ENCODE measurements around the gene JDP2. TPM values are rescaled to one million over a fixed set of nuclear protein-coding genes. Genes with fewer than 3 reads are reported as not detected.
"Not testable (repeated sequence)": the region's sequence is repeated elsewhere in the genome, so short reads cannot be mapped to it uniquely, and the experiment has no call there.

JDP2 gene, protein sequence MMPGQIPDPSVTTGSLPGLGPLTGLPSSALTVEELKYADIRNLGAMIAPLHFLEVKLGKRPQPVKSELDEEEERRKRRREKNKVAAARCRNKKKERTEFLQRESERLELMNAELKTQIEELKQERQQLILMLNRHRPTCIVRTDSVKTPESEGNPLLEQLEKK
- total RNA-seq: 43.2 TPM

DNA sequence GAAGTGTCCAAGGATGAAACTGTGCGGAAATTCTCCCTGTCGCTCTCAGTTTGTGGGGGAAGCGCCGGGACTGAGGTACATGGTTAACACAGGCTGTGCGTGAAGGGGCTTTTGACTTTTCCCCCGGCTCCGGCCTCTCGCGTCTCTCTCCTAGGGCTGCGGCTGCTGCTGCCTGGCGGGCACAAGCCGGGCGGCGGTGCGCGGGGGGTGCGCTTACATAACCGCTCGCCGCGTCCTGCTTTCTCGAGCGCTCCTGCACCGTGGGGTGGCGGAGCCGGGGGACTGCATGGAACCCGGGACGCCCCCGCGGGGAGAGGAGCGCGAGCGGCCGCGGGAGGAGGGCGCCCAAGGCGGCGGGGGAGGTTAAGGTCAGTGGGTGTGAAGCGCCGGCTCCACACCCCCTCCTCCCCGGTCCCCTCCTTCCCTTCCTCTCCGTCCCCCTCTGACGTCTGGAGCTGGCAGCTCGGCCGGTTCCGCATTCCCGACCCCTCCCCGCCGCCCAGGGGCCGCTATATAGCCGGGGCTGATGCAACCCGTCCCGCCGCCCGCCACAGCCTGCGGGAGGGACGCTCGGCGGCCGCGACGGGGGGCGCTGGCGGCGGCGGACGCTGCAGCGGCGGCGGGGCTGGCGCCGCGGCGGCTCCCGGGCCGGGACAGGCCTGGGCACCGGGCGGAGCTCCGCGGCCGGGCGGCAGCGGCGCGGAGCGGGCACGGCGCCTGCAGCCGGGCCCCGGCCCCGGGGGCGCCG is at the start of gene JDP2:
Gene JDP2, plus strand, starts transcription at position 541 of the 748 bp plus-strand sequence. CDS start 9,899 bp downstream, outside the sequence.
- DNase-seq (ENCODE audit: low spot score): peak; percentile 95

DNA sequence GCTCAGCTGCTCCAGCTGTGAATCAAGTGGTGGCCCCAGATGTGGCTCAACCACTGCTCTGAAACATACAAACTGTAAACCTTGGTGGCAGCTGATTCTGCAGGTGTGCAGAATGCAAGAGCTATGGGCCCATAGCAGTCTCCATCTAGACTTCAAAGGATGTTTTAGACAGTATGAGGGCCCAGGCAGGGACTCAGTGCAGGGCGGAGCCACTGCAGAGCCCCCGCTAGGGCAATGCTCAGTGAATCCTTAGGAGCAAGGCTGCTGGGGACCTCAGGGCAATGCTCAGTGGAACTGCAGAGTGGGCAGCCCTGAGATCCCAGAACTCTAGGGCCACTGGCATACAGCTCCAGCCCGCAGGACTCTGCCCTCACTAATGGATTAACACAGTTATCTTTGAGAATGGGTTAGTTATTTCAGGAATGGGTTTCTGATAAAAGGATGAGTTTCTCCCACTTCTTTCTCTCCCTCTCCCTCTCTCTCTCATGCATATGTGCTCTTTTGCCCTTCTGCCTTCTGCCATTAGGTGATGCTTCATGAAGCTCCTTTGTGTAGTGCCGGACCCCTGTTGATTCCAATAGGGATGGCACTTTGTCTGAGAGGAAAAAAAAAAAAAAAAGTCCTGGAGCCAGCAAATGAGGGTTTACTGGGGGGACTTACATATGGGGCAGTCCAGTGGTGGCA is 48.4 kb upstream of the JDP2 start:
- DNase-seq (ENCODE audit: low spot score): peak; percentile 24

DNA sequence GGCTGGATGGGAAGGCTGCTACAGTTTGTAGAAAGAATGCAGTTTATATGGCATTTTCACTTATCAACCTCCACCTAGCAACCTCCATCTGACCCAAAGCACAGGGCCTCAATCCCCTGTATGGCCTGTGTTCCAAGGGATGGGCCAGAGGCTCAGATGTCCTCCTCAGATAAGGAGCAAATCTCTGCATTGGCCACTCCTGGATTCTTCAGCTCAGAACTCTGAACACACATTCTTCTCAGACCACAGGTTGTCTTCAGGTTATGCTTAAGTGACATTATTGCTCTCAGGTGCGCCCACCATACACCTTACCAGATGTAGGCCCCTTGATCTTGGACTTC is 47.9 kb upstream of the JDP2 start:
- DNase-seq (ENCODE audit: low spot score): peak; percentile 13

DNA sequence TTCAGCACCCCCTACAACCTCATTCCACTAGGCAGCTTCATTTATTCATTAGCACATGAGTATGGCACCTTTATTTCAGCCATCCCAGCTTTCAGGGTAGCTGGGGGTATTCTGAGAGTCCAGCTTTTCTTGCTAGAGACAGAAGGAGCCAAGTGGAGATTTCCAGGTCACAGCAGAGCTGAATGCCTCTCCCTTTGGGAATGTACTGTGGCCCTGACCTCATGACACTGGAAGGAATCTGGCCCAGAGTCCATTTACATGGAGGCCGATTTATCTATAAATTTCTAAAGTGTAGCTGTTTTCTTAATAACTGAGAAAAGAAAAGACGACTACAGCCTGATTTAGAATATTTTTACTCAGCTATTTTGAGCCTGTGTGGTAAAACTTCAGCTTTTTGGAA is 47.2 kb upstream of the JDP2 start:
- peak; percentile 20 for DNase-seq (ENCODE audit: low spot score)

DNA sequence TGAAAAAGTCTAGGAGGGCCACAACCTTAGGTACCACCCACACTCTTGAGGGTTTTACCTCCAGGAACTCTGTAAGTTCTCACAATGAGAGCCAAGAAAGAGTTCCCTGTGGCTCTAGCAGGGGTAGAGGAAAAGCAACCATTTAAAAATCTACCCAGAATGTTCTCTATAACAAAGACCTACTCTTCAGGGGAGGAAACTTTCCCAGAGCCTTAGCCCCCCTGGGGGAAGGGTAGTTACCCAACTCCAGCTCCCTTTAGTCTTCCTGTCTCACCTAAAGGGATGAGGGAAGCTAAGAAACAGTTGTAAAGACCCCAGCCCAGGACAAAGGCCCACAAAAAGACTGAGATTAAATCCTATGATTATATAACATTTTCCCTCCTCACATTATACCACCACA is 46.2 kb upstream of the JDP2 start:
- peak; percentile 5 for DNase-seq (ENCODE audit: low spot score)

DNA sequence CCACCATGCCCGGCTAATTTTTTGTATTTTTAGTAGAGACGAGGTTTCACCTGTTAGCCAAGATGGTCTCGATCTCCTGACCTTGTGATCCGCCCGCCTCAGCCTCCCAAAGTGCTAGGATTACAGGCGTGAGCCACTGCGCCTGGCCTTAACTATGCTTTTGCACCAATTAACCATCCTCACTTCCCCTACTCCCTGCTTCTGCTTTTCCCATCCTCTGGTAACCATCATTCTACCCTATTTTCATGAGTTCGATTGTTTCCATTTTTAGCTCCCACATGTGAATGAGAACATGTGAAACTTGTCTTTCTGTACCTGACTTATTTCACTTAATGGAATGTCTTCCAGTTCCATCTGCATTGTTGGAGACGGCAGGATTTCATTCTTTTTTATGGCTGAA is 44.6 kb upstream of the JDP2 start:
- DNase-seq (ENCODE audit: low spot score): not testable (repeated sequence)

DNA sequence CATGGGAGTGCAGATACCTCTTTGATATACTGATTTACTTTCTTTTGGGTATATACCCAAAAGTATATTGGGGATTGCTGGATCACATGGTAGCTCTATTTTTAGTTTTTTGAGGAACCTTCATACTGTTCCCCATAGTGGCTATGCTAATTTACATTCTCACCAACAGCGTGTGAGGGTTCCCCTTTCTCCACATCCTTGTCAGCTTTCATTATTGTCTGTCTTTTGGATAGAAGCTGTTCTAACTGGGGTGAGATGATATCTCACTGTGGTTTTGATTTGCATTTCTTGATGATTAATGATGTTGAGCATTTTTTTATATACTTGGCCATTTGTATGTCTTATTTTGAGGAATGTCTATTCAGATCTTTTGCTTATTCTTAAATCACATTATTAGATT is 44.1 kb upstream of the JDP2 start:
- no peak for DNase-seq (ENCODE audit: low spot score)

DNA sequence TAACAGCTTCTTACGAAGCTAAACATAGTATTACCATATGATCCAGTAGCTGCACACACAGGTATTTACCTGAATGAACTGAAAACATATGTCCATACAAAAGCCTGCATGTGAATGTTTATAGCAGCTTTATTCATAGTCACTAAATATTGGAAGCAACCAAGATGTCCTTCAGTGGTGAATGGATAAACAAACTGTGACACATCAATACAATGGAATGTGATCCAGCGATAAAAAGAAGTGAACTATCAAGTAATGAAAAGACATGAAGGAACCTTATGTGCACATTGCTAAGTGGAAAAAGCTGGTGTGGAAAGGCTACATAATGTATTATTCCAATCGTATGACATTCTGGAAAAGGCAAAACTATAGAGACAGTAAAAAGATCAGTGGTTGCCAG is 38.1 kb upstream of the JDP2 start:
- no peak for DNase-seq (ENCODE audit: low spot score)

DNA sequence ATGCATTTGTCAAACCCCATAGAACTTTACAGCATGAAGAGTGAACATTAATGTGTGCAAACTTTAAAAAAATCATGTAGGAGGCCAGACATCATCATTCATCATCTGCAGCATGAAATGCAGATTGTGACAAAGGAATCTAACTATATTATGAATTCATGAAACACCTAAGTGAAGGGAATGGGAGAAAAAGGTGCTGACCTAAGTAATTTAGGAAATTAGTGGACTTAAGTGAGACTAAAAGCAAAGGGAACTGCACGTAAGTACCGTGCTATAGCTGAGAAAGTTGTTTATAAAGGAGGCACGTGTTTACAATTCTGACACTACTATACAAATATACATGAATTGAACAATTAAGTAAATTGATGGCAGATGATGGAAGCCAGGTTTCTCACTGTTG is 37.6 kb upstream of the JDP2 start:
- no peak for DNase-seq (ENCODE audit: low spot score)

DNA sequence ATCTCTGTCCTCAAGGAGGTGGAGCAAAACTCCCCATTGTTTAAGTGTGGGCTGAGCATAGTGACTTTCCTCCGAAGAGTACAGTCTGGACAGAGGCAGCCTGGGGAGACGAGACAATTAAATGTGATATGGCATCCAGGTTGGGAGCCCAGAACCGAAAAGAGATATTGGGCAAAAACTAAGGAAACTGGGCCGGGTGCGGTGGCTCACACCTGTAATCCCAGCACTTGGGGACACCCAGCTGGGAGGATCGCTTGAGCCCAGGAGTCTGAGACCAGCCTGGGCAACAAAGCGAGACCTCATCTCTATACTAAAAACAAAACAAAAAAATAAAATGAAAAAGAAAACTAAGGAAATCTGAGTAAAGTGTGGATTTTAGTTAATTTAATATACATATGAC is 35.9 kb upstream of the JDP2 start:
- no peak for DNase-seq (ENCODE audit: low spot score)

DNA sequence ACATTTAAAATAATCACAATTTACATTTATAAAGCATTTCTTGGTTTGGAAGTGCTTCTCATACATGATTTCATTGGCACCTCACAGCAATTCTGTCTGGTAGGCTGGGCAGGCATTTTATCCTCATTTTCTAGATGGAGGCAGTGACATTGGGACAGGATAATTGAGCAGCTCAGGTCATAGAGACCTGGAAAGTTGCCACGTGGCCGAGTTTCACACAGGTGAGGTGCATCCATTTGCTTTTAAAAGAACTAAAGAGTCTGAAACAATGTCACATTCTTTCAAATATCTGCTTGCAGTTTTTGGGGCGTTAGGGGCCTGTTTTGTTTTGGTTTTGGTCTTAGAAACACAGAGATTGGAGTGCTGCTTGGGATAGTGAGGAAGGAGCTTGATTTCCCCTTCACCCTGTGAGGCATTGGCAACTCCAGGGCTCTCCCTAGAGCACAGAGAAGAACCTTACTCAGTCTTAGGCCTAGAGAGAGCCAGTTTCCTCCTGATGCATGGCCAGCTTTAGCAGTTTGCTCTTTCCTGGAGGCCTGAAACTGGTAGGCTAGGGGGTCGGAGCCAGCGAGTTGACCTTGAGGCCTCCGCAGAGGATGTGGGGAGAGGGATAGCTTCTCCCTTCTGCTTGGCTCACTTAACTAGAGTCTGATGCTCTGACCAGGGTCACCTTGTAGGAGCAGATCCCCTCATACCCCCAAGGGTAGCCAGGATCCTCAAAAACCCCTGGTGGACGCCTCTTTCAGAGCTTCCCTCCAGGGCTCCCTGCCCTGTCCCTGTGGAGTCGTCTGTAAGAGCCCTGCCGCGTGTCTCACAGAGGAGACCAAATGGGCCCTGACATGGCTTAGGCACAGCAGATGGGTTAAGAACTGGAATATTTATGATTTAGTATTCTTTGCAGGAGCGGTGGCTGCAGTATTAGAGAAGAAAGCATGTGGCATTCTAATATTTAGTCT is 34.9 kb upstream of the JDP2 start:
- no peak for DNase-seq (ENCODE audit: low spot score)

DNA sequence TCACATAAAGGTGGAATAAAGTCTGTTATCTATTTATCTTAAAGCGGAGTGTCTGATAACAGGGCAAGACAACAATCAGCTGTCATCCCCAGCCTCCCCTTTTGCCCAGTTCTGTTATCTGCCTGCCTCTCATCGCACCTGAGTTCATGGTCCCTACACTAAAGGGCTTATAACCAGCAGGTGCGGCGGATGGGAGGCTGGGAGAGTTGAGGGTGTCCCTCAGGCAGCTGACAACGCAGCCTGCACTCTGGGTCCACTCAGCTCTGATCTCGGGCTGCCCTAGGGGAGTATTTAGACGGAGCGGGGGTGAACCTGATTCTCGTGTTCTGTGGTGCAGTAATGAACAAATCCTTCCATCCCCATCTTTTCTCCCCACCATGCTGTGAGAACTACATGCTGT is 34.0 kb upstream of the JDP2 start:
- no peak for DNase-seq (ENCODE audit: low spot score)

DNA sequence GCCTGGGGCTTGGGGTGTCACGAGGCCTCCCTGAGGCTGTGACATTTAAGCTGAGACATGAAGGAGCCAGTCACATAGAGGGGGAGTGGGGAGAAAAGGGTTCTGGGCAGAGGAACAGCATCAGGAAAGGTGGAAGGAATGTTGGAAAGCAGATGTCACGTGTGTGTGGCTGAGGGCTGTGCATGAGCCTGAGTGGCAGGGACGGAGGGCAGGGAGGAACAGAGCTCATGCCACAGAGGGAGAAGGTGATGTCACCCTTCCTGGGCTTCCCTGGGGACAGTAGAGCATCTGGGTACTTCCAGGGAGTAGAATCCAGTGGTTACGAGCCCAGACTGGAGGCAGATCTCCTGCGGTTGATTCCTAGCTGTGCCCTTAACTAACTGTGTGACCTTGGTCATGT is 32.0 kb upstream of the JDP2 start:
- DNase-seq (ENCODE audit: low spot score): no peak

DNA sequence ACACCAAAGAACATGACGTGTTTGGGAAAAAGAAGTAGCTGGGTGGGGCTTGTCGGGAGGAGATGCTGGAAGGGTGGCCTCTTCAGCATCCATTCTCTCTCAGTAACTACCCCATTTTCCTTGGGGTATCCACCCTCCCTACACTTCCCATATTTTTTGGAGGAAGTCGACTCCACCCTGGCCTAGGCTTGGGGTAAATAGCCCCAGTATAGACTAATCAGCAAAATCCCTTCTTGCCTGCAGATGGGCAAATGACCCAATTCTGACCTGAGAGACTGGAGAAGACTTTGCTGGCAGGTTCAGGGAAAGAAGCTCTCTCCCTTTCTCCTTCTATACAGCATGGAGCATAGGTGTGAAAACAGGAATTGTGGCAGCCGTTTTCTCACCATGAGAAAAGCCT is 28.5 kb upstream of the JDP2 start:
- no peak for DNase-seq (ENCODE audit: low spot score)

DNA sequence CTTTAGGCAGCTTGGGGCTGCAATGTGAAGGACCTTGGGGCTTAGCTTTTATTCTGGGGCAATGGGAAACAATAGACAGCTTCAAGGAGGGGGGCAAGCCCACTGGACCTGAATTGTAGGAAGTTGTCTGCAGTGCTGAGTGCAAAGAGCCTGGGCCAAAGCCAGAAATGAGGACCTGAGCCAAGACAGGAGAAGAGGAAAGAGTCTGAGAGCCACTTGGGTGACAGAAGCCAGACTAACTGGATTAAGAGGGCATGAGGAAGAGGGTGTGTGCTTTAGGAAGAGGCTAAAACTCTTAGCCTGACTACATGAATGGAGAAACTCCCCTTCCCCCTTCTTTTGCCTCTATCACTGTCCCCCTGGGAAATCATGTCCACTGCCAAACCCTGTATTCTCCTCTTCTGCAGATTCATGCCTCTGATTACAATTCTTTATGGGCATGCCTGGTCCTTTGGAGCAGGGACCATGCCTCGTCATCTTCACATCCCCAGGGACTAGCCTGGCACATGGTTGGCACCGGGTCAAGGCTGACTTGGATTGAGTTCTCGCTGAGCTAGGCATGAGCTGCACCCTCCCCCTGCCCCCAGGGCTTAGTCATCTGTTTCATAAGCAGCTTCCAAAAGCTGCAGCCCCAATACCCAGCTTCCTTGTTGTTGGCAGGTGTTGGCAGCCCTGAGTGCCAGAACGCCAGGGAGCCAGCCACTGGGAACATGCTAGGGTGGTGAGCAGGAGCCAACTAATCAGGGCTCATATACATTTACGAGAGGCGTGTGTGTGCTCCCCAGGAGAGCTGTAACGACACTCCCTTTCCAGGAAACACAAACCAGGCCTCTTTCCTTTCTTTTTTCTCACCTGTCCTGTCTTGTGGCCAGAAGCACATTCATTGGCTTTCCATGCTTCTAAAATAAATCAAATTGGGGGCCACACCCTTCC is 27.7 kb upstream of the JDP2 start:
- peak; percentile 93 for DNase-seq (ENCODE audit: low spot score)

DNA sequence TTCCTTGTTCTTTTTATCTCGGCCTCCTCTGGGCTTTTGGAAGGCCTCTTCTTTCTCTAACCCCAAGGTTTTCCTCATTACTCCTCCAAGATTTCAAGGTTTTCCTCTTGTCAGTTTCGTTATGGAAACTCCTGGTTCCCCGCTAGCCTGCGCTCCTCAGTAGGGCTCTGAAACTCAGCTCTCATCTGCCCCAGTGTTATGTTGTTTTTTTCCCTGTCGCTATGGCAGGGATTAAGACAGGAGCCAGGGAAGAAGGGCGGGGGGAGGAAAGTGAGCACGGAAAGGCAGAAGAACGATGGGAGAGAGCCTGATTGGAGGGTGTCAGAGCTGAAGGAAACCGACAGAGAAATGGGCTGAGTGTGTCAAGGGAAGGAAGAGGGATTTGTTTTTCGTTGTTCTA is 26.5 kb upstream of the JDP2 start:
- peak; percentile 56 for DNase-seq (ENCODE audit: low spot score)

DNA sequence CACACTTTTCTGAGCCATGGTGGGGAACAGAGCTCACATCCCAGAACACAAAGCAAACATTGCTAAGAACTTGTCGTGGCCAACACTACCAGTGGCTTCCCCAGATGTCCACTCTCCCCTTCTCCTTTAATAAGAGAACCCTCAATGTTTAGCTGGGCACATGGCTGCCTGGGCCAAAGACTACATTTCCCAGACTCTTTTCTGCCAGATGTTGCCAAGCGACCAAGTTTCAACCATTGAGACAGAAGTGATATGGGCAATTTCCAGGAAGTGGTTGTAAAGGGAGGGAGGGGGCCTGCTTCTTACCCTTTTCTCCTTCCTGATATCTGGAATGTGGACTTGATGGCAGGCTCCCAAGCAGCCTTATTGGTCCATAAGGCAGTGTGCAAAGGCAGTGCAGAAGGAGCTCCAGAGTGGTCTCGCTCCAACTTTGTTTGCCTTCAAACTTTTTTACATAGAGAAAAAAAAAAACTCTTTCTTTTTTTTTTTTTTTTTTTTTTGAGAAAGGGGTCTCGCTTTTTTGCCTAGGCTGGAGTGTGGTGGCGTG is 24.9 kb upstream of the JDP2 start:
- no peak for DNase-seq (ENCODE audit: low spot score)

DNA sequence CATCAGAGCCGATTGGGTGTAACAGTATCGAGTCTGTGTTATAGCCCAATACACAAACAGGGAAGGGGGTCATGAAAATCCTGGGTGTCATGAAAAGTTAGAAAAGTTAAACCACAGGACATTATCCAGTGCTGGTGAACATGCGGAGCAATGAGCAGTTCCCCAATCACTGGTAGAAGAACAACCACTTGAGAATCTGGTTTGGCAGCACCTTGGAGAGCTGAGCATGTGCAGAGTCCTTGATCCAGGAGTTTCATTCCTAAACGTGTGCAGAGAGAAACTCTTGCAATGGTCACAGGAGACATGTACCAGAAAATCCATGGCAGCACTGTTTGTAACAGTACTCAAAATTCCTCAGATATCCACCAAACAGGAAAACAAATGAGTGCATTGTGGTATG is 23.0 kb upstream of the JDP2 start:
- no peak for DNase-seq (ENCODE audit: low spot score)

DNA sequence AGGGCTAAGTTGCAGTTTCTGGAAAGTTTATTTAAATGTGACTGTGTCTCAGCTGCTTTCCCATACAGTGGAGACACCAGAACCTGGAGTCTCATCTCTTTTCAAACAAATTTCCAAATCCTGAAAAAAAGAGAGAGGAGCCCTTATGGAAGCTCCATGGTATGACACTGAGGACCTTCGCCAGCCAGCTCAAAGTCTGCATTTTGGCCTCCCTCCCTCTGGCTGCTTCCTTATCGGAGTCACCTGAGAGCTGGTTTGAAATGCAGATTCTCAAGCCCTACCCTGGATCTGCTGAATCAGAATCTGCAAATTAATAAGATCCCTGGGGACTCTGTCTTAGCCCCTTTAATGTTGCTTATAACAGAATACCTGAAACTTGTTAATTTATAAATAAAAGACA is 21.7 kb upstream of the JDP2 start:
- no peak for DNase-seq (ENCODE audit: low spot score)

DNA sequence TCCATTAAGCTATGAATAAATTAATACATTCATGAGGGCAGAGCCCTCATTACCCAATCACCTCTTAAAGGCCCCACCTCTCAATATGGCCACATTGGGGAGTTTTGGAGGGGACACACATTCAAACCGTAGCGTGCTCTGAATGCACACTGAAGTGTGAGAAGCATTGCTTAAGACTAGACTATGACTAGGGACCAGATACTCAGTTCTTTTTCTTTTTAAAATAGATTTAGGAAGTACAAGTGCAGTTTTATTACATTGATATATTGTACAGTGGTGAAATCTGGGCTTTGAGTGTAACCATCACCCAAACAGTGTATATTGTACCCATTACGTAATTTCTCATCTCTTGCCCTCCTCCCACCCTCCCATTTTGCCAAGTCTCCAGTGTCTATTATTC is 21.0 kb upstream of the JDP2 start:
- DNase-seq (ENCODE audit: low spot score): no peak
